GM21367 (cell line): ENCODE measurements around the gene GBX2.

Source experiments
- ATAC-seq: cut with Tn5 transposase; IDR thresholded peaks from one replicate; pipeline ENCODE4 v1.9.1; 2021; ENCODE audit not compliant: unreplicated experiment

GBX2 gene

DNA sequence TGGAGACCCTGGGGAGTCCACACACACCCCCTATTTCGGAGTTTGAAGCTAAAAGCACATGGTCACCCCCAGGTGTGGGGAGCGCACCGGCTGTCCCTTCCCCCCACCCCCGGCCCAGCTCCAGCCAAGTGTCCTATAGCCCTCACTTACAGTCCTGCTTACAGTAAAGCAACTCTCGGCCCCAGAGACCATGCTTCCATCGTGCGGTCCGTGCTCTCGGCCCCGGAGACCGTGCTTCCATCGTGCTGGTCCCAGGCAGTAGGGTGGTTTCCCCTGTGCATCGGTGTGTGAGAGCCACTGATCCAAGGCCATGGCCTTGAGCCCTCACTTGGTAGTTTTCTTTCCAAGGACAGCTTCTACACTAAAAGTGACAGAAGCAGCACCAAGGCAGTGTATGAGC lies 48.7 kb downstream of the GBX2 start:
- no peak for ATAC-seq

- ATAC-seq = no peak
Observed at GRCh38 chr2:236119003-236119402, 49.2 kb downstream of the GBX2 start.

DNA sequence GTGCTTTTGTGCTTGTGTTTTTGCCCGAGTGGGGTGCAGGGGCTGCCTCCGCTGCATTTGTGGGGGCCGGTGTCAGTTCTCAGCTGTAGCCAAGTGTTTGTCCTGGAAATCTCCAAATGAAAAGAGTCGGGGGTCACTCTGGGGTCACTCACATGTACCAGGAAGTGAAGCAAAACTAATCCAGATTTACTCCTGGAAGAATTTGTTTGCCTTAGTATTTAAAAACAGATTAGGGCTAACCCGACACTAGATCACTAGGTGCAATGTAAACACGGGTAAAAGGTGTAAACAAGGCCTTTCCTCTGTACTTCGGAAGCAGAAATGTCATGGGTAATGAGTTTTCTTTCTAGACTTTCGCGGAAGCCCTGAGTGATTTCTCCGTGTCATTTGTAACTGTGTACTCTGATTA lies 50.3 kb downstream of the GBX2 start:
- ATAC-seq = no peak

DNA sequence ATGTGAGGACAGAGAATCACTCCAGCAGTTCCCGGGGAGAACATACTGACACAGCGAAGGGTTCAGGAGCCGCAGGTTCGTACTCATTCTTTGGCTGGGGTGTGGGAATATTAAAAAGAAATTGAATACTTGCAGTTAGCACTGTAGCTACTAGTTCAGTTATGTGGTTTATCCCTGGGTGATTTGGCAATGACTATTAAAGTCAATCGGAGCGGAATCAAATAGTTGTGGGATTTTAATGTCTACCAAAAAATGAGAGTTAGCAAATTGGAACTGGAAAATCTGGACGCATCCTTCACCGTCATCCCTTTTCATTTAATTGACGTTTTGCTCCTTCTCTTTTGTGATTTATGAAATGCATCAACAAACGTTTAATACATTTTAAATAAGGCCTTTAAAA lies 50.8 kb downstream of the GBX2 start:
- no peak for ATAC-seq
